ENCODE results near the gene MCM10. TPM values are rescaled to one million over a fixed set of nuclear protein-coding genes. Genes with fewer than 3 reads are reported as not detected.
A peak's percentile ranks its signal among the peaks of the same experiment; 100 is the strongest.

Gene MCM10
- total RNA-seq, 1 donor from 2014 or later = 31.7 TPM

DNA sequence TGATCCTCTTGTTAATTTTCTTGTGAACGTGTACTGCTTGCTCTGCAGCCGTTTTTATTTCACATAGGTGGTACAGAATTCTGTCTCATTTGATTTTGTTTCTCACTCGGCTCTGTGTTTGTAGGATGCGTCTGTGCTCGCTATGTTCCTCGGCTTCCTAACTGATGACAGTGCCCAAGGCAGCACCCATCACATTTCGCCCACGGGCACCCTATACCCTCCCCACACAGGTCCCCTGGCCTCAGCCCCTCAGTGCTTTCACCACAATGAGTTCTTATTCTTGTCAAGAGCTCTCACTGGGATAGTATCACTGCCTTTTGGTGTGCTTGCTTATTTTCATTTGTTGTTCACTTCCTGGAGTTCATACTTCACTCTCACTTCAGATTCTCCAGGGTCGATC is 44.7 kb downstream of the MCM10 start:
- TF ChIP-seq, protein P1, sequence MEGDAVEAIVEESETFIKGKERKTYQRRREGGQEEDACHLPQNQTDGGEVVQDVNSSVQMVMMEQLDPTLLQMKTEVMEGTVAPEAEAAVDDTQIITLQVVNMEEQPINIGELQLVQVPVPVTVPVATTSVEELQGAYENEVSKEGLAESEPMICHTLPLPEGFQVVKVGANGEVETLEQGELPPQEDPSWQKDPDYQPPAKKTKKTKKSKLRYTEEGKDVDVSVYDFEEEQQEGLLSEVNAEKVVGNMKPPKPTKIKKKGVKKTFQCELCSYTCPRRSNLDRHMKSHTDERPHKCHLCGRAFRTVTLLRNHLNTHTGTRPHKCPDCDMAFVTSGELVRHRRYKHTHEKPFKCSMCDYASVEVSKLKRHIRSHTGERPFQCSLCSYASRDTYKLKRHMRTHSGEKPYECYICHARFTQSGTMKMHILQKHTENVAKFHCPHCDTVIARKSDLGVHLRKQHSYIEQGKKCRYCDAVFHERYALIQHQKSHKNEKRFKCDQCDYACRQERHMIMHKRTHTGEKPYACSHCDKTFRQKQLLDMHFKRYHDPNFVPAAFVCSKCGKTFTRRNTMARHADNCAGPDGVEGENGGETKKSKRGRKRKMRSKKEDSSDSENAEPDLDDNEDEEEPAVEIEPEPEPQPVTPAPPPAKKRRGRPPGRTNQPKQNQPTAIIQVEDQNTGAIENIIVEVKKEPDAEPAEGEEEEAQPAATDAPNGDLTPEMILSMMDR (conservative IDR thresholded peaks at IDR 0.05) = no peak
- no peaks in the 10 kb centered on the region for H3K9me3 Mint-ChIP-seq
- peaks cover 4% of the 10 kb centered on the region for H3K36me3 Mint-ChIP-seq
- no peak for DNase-seq (ENCODE audit: extremely low spot score, unreplicated experiment)
- H3K4me1 Mint-ChIP-seq (ENCODE audit: unreplicated experiment) = no peaks in the 10 kb centered on the region
- no peak overlapping the region for H3K27ac Mint-ChIP-seq
- no peaks in the 10 kb centered on the region for H3K27me3 Mint-ChIP-seq
- no peak overlapping the region for H3K4me3 Mint-ChIP-seq

DNA sequence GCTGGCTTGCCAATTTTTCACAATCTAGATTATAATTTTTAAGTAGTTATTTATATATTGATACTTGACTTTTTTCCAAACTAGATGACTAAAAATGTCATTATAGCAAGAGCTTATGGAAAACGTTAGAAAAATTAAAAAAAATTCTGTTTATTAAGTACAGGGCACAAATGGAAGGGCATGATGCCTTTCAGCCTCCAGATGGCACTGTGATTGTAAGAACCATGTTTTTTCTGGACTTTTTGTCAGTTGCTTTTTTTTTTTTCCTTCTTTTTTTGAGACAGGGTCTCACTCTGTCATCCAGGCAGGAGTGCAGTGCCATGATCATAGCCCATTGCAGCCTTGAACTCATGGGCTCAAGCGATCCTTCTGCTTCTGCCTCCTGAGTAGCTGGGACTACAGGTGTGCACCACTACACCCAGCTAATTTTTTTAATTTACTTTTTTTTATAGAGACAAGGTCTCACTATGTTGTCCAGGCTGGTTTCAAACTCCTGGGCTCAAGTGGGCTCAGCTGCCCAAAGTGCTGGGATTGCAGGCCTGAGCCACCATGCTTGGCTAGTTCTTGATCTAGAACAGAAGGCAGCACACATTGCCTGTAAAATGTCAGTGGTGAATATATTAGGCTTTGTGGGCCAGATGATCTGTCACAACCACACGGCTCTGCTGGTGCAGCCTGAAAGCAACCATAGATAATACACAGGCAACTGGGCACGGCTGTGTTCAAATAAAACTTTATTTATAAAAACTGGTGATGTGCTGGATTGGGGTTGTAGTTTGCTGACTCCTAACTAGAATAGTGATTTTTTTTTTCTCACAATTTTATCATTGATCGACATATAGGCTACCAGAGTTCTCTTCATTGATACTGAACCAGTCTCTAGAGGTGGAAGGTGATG is 45.4 kb downstream of the MCM10 start:
- TF ChIP-seq, protein P1 (conservative IDR thresholded peaks at IDR 0.05) = peak; percentile 74
- Mint-ChIP-seq H3K36me3 (peaks cover 6% of the 10 kb centered on the region), H3K27ac (no peak overlapping the region), H3K9me3 (no peaks in the 10 kb centered on the region), H3K27me3 (no peaks in the 10 kb centered on the region), H3K4me1 (ENCODE audit: unreplicated experiment) (no peaks in the 10 kb centered on the region), H3K4me3 (no peak overlapping the region)
- DNase-seq (ENCODE audit: extremely low spot score, unreplicated experiment) = no peak

DNA sequence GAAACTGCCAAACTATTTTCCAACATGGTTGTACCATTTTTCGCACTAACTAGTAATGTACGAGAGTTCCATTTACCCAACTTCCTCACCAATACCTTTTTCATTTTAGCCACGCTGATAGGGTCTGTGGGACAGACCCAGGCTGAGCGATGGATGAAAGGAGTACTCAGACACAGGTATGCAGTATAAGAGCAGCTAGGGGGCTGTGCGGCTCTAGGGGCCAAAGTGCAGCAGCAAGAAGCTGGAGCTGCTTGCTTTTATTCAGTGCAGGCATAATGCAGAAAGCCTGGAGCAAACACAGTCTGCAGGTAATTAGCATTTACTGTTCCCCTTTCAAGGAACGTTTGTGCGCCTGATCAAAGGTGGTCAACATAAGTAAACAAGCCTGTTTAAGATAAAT is 51.8 kb downstream of the MCM10 start:
- no peak overlapping the region for H3K4me3 Mint-ChIP-seq
- H3K4me1 Mint-ChIP-seq (ENCODE audit: unreplicated experiment) = no peaks in the 10 kb centered on the region
- no peaks in the 10 kb centered on the region for H3K27me3 Mint-ChIP-seq
- DNase-seq (ENCODE audit: extremely low spot score, unreplicated experiment) = no peak
- TF ChIP-seq, protein P1 (conservative IDR thresholded peaks at IDR 0.05) = no peak
- H3K27ac Mint-ChIP-seq = no peak overlapping the region
- H3K36me3 Mint-ChIP-seq = peaks cover 15% of the 10 kb centered on the region
- H3K9me3 Mint-ChIP-seq = no peaks in the 10 kb centered on the region

DNA sequence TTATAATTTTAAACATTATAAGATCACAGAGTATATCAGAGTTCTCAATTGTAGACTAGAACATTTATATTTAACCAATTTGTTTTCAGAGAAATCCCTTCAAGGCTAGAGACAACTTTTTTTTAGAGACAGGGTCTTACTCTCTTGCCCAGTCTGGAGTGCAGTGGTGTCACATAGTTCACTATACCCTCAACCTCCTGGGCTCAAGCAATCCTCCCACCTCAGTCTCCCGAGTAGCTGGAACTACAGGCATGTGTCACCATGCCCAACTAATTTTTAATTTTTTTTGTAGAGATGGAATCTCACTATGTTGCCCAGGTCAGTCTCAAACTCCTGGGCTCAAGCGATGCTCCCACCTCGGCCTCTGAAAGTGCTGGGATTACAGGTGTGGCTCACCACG is 57.5 kb downstream of the MCM10 start:
- Mint-ChIP-seq H3K9me3 (peaks cover 4% of the 10 kb centered on the region), H3K36me3 (peaks cover 8% of the 10 kb centered on the region), H3K4me3 (no peak overlapping the region), H3K27ac (no peak overlapping the region), H3K4me1 (ENCODE audit: unreplicated experiment) (peaks cover 5% of the 10 kb centered on the region), H3K27me3 (no peaks in the 10 kb centered on the region)
- DNase-seq (ENCODE audit: extremely low spot score, unreplicated experiment) = no peak
- TF ChIP-seq, protein P1 (conservative IDR thresholded peaks at IDR 0.05) = no peak

DNA sequence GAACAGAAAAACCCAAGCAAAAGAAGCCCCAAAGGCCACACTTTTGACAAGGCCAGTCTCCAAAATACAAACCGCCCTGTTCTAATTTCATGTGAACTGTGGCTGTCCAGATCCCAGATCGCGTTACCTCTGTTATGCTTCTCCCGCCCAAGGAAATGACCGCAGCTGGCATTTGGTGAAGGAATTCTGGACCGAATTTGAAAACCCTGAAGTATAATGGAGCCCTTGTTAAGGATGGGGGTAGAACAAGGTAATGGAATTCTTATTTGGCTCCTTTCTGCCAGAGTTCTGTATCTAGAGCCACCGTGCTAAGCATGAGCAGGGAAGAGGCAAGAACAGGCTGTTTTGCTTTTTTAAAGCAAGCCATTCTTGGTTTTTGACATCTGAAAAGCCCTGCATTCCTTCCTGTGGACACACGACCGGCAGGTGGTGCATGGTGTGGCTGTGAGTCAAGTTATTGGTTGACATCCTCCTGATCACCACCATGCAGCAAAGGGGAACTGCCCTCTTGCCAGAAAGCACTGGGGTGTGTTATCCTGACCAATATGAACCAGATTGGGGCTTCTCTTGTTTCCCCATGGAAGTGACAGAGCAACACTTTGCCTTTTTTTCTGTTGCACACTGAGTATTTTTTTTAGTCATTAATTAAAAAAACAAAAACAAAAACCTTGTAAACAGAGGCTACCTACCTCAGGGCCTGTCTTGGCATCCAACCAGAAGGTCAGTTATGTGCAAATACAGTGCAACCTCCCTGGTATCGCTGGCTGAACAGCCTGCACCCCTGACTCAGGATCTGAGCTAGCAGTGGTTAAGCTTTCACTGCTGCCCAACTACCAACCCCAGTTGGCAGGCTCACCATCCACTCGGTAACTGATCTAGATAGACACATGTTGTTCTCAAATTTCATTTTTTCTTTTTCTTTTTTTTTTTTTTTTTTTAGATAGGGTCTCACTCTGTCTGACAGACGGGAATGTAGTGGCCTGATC is 58.6 kb downstream of the MCM10 start:
- Mint-ChIP-seq H3K27ac (no peak overlapping the region), H3K9me3 (peaks cover 4% of the 10 kb centered on the region), H3K27me3 (no peaks in the 10 kb centered on the region), H3K4me1 (ENCODE audit: unreplicated experiment) (peaks cover 5% of the 10 kb centered on the region), H3K4me3 (no peak overlapping the region), H3K36me3 (peaks cover 8% of the 10 kb centered on the region)
- DNase-seq (ENCODE audit: extremely low spot score, unreplicated experiment) = no peak
- TF ChIP-seq, protein P1 (conservative IDR thresholded peaks at IDR 0.05) = peak; percentile 42

Data from type B pancreatic cell (in vitro differentiated cells).